Measurements from ENCODE around the gene GNL3L. TPM values are rescaled to one million over a fixed set of nuclear protein-coding genes. Genes with fewer than 3 reads are reported as not detected.

The GNL3L gene
- total RNA-seq, result 26.5 and 31.5 TPM in 2 replicates
- polyA plus RNA-seq, result 9.7 and 10.3 TPM in 2 replicates

GRCh38 chrX:54529552-54530356, at the start of gene GNL3L:
TSS of gene GNL3L (plus strand) at chrX:54530219. CDS start at chrX:54532567, 2,348 bp downstream.
- WGBS (ENCODE audit: low lambda C conversion rate, missing lambda C conversion rate), result 46% methylated on average over 45 of the region's 51 CpGs
- Histone ChIP-seq H2AFZ (peak within 1 kb of the TSS; percentile 76), H3K79me2 (peaks cover 40% of the 10 kb centered on the region)

GRCh38 chrX:54482839-54483593, 47.0 kb upstream of the GNL3L start:
- Histone ChIP-seq H3K4me3 (no peak overlapping the region), H3K9me2 (replicated peaks; ENCODE audit: insufficient read depth) (no peaks in the 10 kb centered on the region), H3K79me2 (peaks cover 28% of the 10 kb centered on the region), H3K4me2 (peak overlapping the region; percentile 37), H4K20me1 (ENCODE audit: insufficient read depth, poor library complexity, severe bottlenecking) (no peaks in the 10 kb centered on the region), H3K27me3 (no peaks in the 10 kb centered on the region), H3K4me1 (ENCODE audit: insufficient read depth) (peaks cover 12% of the 10 kb centered on the region), H2AFZ (no peak overlapping the region), H3K27ac (peak overlapping the region; percentile 74), H3K36me3 (replicated peaks; ENCODE audit: insufficient read depth, low read depth) (no peaks in the 10 kb centered on the region), H3K9me3 (ENCODE audit: low read depth) (no peaks in the 10 kb centered on the region)
- TF ChIP-seq CTCF (IDR thresholded peaks at IDR 0.05; ENCODE audit: poor library complexity) (no peak), EZH2phosphoT487 (IDR thresholded peaks at IDR 0.05; ENCODE audit: low read depth, severe bottlenecking, unreplicated experiment) (no peak), EZH2 (IDR thresholded peaks at IDR 0.05; ENCODE audit: borderline replicate concordance) (no peak)
- peak; percentile 23 for DNase-seq (ENCODE audit: low spot score)
- WGBS (ENCODE audit: low lambda C conversion rate, missing lambda C conversion rate), result 68% methylated on average over 19 of the region's 21 CpGs

More at GRCh38 chrX:54529552-54530356, at the start of gene GNL3L:
- Histone ChIP-seq H3K36me3 (replicated peaks; ENCODE audit: insufficient read depth, low read depth) (no peaks in the 10 kb centered on the region), H3K9me2 (replicated peaks; ENCODE audit: insufficient read depth) (no peaks in the 10 kb centered on the region), H3K4me2 (peak within 1 kb of the TSS; percentile 74), H3K4me3 (peak within 1 kb of the TSS; percentile 54), H3K27me3 (no peaks in the 10 kb centered on the region), H4K20me1 (ENCODE audit: insufficient read depth, poor library complexity, severe bottlenecking) (no peaks in the 10 kb centered on the region), H3K27ac (peak within 1 kb of the TSS; percentile 97), H3K4me1 (ENCODE audit: insufficient read depth) (peaks cover 13% of the 10 kb centered on the region), H3K9me3 (ENCODE audit: low read depth) (no peaks in the 10 kb centered on the region)
- DNase-seq (ENCODE audit: low spot score), result peak; percentile 87
- TF ChIP-seq EZH2 (IDR thresholded peaks at IDR 0.05; ENCODE audit: borderline replicate concordance), result no peak
- no peak for TF ChIP-seq CTCF (IDR thresholded peaks at IDR 0.05; ENCODE audit: poor library complexity)

- no peak overlapping the region for H3K4me3 ChIP-seq
- no peaks in the 10 kb centered on the region for H3K9me2 ChIP-seq (replicated peaks; ENCODE audit: insufficient read depth)
- no peaks in the 10 kb centered on the region for H3K27me3 ChIP-seq
- H3K9me3 ChIP-seq (ENCODE audit: low read depth), result no peaks in the 10 kb centered on the region
- no peak overlapping the region for H2AFZ ChIP-seq
- peaks cover 9% of the 10 kb centered on the region for H3K4me1 ChIP-seq (ENCODE audit: insufficient read depth)
- no peak for DNase-seq (ENCODE audit: low spot score)
- WGBS (ENCODE audit: low lambda C conversion rate, missing lambda C conversion rate), result 75% methylated on average over 9 of the region's 9 CpGs
- TF ChIP-seq EZH2phosphoT487 (IDR thresholded peaks at IDR 0.05; ENCODE audit: low read depth, severe bottlenecking, unreplicated experiment) (no peak), CTCF (IDR thresholded peaks at IDR 0.05; ENCODE audit: poor library complexity) (no peak), EZH2 (IDR thresholded peaks at IDR 0.05; ENCODE audit: borderline replicate concordance) (no peak)
- peaks cover 34% of the 10 kb centered on the region for H3K79me2 ChIP-seq
- H4K20me1 ChIP-seq (ENCODE audit: insufficient read depth, poor library complexity, severe bottlenecking), result no peaks in the 10 kb centered on the region
- H3K36me3 ChIP-seq (replicated peaks; ENCODE audit: insufficient read depth, low read depth), result no peaks in the 10 kb centered on the region
- peak overlapping the region; percentile 37 for H3K4me2 ChIP-seq
- peak overlapping the region; percentile 74 for H3K27ac ChIP-seq
Observed at GRCh38 chrX:54483946-54484345, 46.1 kb upstream of the GNL3L start.

Measured in hepatocyte (in vitro differentiated cells).